Gastroesophageal sphincter (tissue), 4 donors: ENCODE results near the gene ALPG. TPM values are rescaled to one million over a fixed set of nuclear protein-coding genes. Genes with fewer than 3 reads are reported as not detected.

Experiments
- ATAC-seq: fragments of 150-250 bp; one replicate; pipeline ENCODE4 v1.9.1; 2016; ENCODE audit warnings: mild to moderate bottlenecking, moderate library complexity
- H3K27ac ChIP-seq, 4 donors: fragments of 200-600 bp; sonication (generic) in 3 of 4; 1 replicate in 3 of 4; 2 replicates in 1 of 4; pipeline ENCODE4 v1.5.1; 2016 to 2019
- H3K27me3 ChIP-seq: fragments of 200-600 bp; sonication (generic); one replicate; pipeline ENCODE4 v1.5.1; 2019
- H3K36me3 ChIP-seq, 2 donors: fragments of 200-600 bp; sonication (generic); one replicate each; pipeline ENCODE4 v1.5.1; 2019; ENCODE audit warnings: control low read depth in 1 of 2
- H3K4me1 ChIP-seq, 3 donors: fragments of 200-600 bp; sonication (generic); 1 replicate in 2 of 3; 2 replicates in 1 of 3; pipeline ENCODE4 v1.5.1; 2016 to 2019; ENCODE audit warnings: control low read depth in 2 of 3
- H3K4me3 ChIP-seq, 2 donors: fragments of 200-600 bp; sonication (generic); one replicate each; pipeline ENCODE4 v1.5.1; 2019; ENCODE audit warnings: mild to moderate bottlenecking in 1 of 2, moderate library complexity in 1 of 2
- H3K9me3 ChIP-seq, 3 donors: fragments of 200-600 bp; sonication (generic); one replicate each; pipeline ENCODE4 v1.5.1; 2017 to 2019; ENCODE audit warnings: control low read depth in 2 of 3
- CTCF ChIP-seq, 4 experiments: fragments of 200-600 bp in 2 of 4; fragments of 450-650 bp in 2 of 4; sonication (generic) in 1 of 4; IDR thresholded peaks; one replicate each; pipeline ENCODE4 v1.5.1; 2017 to 2019; ENCODE audit warnings: antibody characterized with exemption in 4 of 4, mild to moderate bottlenecking in 2 of 4, moderate library complexity in 2 of 4
- EP300 ChIP-seq: sonication (generic); formaldehyde crosslinking; IDR thresholded peaks from one replicate; pipeline ENCODE4 v1.6.1; 2017; ENCODE audit warnings: antibody characterized with exemption, mild to moderate bottlenecking
- POLR2A ChIP-seq, 2 donors: fragments of 450-650 bp; IDR thresholded peaks; one replicate each; pipeline ENCODE4 v1.6.1; 2017; ENCODE audit warnings: antibody characterized with exemption in 2 of 2, mild to moderate bottlenecking in 2 of 2, moderate library complexity in 1 of 2
- POLR2AphosphoS5 ChIP-seq: sonication (generic); formaldehyde crosslinking; IDR thresholded peaks from one replicate; pipeline ENCODE4 v1.6.1; 2017; ENCODE audit warnings: antibody characterized with exemption
- WGBS, 2 donors: methylation state at CpG; one replicate each; pipeline ENCODE4 v1.1.5; 2018; ENCODE audit warnings: low coverage in 1 of 2; 5-methylcytosine and 5-hydroxymethylcytosine counted together
- total RNA-seq, 4 donors: library from RNA; depleted of rRNA; stranded (reverse); fragments of >200 nt; gene quantifications; one replicate each; pipeline ENCODE4 v1.1.0, GENCODE V29; 2016

Gene ALPG
- total RNA-seq, 4 donors from 2014 or later, result not detected

GRCh38 chr2:232386740-232387450 lies 19.7 kb upstream of the ALPG start:
- ATAC-seq, result no peak
- peaks cover 98% of the 10 kb centered on the region for H3K27me3 ChIP-seq
- no CpG with 5 or more reads among the region's 75 CpGs for WGBS, 2 donors

GRCh38 chr2:232387451-232388171 lies 19.0 kb upstream of the ALPG start:
- no peak for ATAC-seq
- no peak overlapping the region for H3K27ac ChIP-seq
- TF ChIP-seq CTCF (IDR thresholded peaks at IDR 0.05) (no peak), POLR2AphosphoS5 (no peak), POLR2A (IDR thresholded peaks at IDR 0.05) (no peak), EP300 (no peak)
- H3K27me3 ChIP-seq, result peaks cover 97% of the 10 kb centered on the region
- H3K9me3 ChIP-seq, result no peaks in the 10 kb centered on the region
- no peaks in the 10 kb centered on the region for H3K36me3 ChIP-seq
- WGBS, 2 donors, result no CpG with 5 or more reads among the region's 50 CpGs
- no peak overlapping the region for H3K4me3 ChIP-seq
- peaks cover 0 to 25% (median 3%) of the 10 kb centered on the region in 3 donors for H3K4me1 ChIP-seq

More at GRCh38 chr2:232386740-232387450, 19.7 kb upstream of the ALPG start:
- Histone ChIP-seq H3K9me3 (no peaks in the 10 kb centered on the region), H3K27ac (no peak overlapping the region), H3K4me1 (peaks cover 0 to 25% (median 3%) of the 10 kb centered on the region in 3 donors), H3K36me3 (no peaks in the 10 kb centered on the region), H3K4me3 (no peak overlapping the region)
- TF ChIP-seq POLR2A (IDR thresholded peaks at IDR 0.05), result no peak
- TF ChIP-seq POLR2AphosphoS5, result no peak
- no peak for TF ChIP-seq CTCF (IDR thresholded peaks at IDR 0.05)
- TF ChIP-seq EP300, result no peak

- 18% methylated on average over 7 of the region's 42 CpGs; no CpG with 5 or more reads in 1 of the 2 donors for WGBS, 2 donors
- no peaks in the 10 kb centered on the region for H3K9me3 ChIP-seq
- H3K27me3 ChIP-seq, result peaks cover 93% of the 10 kb centered on the region
- no peak for TF ChIP-seq EP300
- no peak for TF ChIP-seq CTCF (IDR thresholded peaks at IDR 0.05)
- TF ChIP-seq POLR2AphosphoS5, result no peak
- no peak for TF ChIP-seq POLR2A (IDR thresholded peaks at IDR 0.05)
- H3K4me3 ChIP-seq, result peak overlapping the region in 1 of 2 donors; percentile 12
- H3K36me3 ChIP-seq, result no peaks in the 10 kb centered on the region
- no peak for ATAC-seq
- peaks cover 0 to 25% (median 3%) of the 10 kb centered on the region in 3 donors for H3K4me1 ChIP-seq
- H3K27ac ChIP-seq, result no peak overlapping the region
Measured at GRCh38 chr2:232388324-232388891, 18.2 kb upstream of the ALPG start.

GRCh38 chr2:232389327-232389726 lies 17.3 kb upstream of the ALPG start:
- ATAC-seq, result no peak
- Histone ChIP-seq H3K27me3 (peaks cover 93% of the 10 kb centered on the region), H3K4me3 (no peak overlapping the region), H3K4me1 (peaks cover 0 to 25% (median 3%) of the 10 kb centered on the region in 3 donors), H3K9me3 (no peaks in the 10 kb centered on the region), H3K27ac (no peak overlapping the region), H3K36me3 (no peaks in the 10 kb centered on the region)
- 22 to 49% methylated on average over 2 to 6 of the region's 6 CpGs for WGBS, 2 donors
- no peak for TF ChIP-seq POLR2AphosphoS5
- no peak for TF ChIP-seq CTCF (IDR thresholded peaks at IDR 0.05)
- no peak for TF ChIP-seq POLR2A (IDR thresholded peaks at IDR 0.05)
- no peak for TF ChIP-seq EP300
